D341Med (cell line): ENCODE measurements around the gene TH.
A peak's percentile ranks its signal among the peaks of the same experiment; 100 is the strongest.

Experiments
- DNase-seq: peaks from one replicate; pipeline ENCODE4 v3.0.0; 2012; ENCODE audit warnings: low spot score

TH gene

DNA sequence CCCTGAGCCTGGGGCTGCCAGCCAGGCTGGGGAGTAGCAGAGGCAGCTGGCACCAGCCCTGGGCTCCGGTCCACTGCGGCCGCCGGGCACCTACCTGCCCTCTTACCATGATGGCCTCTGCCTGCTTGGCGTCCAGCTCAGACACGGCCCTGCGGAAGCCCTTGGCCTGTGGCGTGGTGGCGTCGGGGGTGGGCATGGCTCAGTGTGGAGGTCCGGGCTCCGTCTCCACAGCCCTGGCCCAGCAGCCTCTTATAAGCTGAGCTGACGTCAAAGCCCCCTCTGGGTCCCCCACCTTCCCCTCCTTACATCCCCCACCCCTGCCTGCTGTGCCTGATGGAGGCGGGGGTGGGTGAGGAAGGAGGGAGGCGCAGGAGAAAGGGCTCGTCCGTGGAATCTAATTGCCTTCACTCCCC is at the start of gene TH:
TH (minus strand) TSS at position 225 of the 413 bp plus-strand sequence; CDS start at position 196, 29 bp downstream.
- DNase-seq: no peak

DNA sequence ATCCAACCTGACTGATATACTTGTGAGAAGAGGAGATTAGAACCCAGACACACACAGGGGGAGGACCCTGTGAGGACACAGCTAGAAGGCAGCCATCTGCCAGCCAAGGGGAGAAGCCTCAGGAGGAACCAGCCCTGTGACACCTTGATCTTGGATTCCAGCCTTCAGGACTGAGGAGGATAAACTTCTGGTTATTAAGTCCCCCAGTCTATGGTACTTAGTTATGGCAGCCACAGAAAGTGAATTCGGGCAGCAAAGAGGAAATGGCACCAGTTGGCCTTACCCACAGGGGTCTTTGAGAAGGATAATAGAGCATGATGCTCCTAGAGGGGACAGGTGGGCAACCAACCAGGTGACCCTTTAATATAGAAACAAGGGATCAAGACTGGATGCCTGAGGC is 49.4 kb upstream of the TH start:
- no peak for DNase-seq

DNA sequence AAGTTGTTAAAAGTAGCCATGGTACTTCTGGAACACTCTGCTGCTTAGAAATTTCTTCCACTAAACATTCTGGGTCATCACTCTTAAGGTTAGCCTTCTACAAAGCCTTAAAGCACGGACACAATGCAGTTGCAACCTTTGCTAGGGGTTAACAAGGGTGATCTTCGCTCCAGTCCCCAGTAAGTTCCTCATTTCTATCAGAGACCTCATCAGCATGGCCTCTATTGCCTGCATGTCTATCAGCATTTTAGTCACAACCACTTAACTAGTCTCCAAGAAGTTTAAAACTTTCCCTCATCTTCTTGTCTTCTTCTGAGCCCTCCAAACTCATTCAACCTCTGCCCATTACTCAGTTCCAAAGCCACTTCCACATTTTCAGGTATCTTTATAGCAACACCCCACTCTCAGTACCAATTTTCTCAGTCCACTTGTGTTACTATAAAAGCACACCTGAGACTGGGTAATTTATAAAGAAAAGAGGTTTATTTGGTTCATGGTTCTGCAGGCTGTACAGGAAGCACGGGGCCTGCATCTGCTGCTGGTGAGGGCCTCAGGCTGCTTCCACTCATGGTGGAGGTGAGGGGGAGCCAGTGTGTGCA is 48.7 kb upstream of the TH start:
- DNase-seq: no peak

DNA sequence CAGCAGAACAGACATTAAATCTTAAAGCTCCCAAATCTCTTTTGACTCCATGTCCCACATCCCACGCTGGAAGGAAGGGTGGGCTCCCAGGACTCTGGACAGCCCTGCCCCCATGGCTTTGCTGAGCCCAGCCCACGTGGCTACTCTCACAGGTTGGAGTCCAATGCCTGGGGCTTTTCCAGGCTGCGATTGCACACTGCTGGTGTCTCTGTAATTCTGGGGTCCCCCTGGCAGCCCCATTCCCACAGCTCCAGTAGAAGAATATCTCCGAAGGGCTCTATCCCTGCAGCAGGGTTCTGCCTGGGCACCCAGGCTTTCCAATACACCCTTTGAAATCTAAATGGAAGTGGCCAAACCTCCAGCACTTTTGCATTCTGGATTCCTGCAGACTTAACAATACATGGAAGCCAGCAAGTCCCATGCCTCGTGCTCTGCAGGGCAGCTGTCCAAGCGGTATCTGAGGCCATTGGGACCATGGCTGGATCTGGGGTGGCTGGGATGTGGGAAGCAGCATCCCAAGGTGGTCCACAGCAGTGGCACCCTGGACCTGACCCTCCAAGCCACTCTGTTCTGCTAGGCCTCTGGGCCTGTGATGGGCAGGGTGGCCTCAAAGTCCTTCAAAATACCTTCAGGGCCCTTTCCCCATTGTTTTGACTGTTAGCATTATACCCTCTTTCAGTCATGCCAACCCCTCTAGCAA is 47.9 kb upstream of the TH start:
- DNase-seq: no peak

DNA sequence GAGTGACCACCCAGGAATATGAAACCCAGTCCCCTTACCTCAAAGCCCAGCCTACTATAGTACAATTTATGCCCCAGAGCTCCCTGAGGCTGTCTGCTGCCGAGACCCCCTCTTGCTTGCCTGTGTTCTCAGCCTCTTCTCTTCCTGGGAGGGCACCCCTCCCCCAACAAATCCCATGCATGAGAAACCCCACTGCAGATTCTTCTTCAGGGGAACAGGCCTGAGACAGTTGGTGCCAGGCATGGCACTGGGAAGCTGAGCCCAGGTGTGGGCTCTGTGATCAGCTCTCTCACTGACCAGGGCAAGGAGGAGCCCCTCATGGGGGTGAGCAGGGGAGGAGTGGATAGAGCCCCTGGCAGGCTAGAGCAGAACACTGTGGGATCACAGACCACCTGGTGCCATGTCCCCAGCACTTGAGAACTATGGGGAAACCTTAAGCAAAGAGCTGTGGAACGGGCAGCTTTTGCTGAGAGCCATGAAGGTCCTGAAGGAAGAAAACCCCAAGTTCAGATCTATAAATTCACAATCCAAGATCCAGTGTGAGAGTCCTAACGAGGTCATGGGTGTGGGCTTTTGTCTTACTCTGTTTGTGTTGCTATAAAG is 46.5 kb upstream of the TH start:
- no peak for DNase-seq

DNA sequence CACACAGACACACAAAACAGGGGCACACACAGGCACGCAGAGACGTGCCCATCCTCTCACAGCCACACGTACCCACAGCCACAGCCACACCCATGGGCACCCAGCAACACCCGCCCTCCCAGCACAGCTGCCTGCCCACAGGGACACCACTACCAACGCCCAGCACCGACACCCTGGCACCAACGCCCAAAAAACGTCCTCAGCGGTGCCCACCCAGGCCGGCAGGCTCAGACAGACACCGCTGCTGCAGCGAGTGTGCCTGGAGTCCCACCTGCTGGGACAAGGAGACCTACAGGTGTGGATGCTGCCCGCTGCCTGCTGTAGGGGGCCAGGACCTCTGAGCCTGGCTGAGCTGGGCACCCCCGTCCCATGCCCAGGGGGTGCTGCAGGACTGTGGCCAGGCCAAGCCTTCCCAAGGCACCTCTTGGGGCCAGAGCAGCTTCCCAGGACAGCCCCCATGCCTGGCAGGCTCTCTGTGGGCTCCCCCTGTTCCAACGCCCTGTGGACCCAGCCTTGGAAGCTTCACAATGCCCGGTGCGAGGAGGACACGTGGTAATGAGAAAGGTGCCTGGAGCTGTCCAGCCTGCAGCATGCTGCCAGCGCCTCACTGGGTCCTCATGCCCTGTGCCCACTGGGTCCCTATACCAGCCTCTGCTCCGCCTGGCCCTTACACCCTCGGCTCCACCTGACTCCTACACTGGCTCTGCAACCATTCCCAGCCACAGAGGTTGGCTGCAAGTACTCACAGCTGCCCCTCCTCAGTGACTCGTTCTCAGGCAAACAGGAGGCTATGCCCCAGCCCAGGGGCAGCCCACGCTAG is 45.8 kb upstream of the TH start:
- DNase-seq: no peak

DNA sequence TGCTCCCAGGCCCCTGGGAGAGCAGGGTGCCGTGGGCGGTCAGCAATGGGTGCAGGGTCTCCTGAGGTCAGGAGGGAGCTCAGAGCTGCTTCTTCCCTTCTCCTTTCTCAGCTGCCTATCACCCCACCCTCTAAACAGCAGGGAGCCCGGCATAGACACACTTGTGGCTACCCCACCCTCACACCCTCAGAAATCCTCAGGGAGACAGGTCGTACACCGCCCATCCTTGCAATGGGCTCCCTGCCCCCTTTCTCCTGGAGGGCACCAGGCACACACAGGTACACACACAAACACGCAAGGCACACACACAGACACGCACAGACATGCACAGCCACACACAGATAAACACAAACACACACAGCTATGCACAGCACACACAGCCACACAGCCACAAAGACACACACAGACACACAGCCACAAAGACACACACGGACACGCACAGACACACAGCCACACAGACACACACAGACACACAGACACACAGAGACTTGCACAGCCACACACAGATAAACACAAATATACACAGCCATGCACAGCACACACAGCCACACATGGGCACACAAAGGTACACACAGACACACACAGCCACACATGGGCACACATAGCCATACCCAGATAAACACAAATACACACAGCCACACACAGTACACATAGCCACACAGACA is 44.9 kb upstream of the TH start:
- DNase-seq: no peak

DNA sequence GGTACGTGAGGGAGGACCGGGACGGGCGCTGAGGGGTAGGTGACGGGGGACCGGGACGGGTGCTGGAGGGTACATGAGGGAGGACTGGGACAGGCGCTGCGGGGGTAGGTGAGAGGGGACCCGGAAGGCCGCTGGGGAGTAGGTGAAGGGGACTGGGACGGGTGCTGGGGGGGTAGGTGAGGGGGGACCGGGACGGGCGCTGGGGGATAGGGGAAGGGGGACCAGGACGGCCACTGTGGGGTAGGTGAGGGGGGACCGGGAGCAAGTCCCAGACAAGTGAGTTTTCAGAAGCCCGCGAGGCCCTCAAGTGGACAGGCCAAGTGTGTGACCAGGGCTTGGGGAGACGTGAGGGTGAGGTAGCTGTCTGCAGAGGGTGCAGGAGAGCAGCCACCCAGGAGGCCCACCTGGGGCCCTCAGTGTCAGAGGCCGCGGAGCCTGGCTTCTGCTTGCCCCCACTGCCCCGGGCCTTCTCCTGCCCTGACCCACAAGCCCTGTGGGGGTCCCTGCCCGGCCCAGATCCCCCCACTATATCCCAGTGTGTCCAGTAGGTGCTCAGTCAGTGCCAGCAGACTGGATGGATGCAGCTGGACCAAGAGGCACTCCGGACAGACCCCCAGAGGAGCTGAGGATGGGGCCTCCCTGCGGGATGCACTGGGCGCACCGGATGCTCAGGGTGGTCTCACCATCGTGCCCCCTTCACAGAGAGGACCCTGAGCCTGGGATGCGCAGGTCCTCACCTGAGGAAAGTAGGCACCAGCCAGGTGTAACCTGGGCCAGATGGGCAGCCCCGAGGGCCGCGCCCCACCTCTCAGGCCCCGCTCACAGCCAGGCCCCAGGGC is 44.2 kb upstream of the TH start:
- DNase-seq: no peak

DNA sequence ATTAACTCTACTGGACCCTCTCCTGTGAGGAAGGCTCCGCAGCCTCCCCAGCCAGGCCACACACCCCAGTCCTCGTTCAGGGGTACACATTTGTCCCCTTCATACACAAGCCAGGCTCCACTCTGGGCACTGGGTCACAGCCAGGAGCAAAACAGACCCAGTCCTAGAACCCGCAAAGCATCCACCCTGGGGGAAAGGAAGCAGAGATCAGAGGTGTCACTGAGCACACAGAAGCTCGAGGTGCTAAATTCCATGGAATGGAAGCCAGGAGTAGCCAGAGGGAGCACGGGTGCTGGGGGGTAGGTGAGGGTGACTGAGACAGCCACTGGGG is 43.6 kb upstream of the TH start:
- DNase-seq: no peak

DNA sequence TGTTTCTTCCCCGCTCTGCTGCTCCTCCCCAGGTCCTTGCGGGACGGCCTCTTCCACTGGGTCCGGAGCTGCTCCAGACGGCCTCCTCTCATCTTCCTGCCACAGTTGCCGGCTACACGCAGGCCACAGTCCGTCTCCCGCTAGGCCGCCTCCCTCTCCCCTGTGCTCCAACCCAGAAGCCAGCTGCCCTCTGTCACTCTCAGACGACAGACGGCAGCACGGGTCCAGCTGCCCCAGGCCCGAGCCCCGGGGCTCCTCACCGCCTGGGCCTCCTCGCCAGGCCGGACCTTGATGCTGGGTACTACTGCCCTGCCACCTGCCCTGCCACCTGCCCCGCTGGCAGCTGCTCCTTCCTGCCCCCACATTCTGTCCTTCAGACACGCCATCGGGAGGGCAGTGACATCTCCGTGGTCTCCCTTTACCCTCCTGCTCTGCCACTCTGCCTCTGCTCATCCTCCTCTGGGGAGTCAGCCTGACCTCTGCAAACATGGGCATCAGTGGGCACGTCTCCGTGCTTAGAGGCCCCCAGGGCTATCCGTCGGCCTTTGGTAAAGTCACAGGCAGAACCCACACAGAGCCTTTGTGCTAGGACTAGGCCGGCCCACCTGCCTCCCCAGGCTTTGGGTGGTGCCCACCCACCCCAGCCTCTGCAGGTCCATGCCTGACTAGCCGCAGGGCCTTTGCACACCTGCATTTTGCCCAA is 43.1 kb upstream of the TH start:
- DNase-seq: peak; percentile 25

DNA sequence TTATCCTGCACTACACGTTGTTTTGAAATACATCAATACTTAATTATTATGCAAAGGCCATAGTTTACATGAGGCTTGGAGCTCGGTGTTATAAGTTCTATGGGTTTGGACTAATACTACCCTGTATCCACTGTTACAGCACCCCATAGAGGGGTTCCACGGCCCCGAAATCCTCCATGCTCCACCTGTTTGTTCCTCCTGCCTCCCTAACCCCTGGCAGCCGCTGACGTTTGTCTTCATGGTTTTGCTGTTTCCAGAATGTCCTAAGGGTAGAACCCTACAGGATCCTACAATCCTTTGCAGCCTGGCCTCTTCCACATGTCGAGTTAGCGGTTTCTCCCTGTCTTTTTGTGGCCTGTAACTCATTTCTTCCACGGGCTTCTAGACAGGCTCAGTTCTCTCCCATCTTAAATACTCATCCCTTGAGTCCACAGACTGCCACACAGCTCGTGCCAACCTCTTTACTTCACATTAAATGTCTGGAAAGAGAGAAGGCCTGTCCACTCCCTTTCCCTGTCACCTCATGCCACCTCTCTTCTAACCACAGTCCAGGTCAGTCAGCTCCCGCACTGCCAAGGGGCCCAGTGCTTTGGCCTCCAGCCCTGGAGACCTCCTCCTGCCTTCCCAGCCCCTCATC is 42.4 kb upstream of the TH start:
- DNase-seq: no peak

DNA sequence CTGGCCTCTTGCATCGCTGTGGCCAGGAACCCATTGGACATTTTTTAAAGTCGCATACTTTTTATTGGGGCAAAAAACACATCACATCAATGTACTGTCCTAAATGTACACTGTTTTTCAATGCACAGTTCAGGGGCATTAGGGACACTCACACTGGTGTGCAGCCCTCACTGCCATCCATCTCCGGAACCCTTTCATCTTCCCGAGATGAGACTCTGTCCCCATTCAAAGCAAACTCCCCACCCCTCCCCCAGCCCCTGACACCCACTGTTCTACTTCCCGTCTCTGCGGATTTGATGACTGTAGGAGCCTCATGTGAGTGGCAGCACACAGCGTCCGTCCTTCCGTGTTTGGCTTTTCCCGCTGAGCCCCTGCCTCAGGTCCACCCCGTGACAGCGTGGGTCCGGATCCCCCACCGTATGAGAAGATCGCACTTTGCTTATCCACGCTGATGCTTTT is 41.8 kb upstream of the TH start:
- DNase-seq: no peak

DNA sequence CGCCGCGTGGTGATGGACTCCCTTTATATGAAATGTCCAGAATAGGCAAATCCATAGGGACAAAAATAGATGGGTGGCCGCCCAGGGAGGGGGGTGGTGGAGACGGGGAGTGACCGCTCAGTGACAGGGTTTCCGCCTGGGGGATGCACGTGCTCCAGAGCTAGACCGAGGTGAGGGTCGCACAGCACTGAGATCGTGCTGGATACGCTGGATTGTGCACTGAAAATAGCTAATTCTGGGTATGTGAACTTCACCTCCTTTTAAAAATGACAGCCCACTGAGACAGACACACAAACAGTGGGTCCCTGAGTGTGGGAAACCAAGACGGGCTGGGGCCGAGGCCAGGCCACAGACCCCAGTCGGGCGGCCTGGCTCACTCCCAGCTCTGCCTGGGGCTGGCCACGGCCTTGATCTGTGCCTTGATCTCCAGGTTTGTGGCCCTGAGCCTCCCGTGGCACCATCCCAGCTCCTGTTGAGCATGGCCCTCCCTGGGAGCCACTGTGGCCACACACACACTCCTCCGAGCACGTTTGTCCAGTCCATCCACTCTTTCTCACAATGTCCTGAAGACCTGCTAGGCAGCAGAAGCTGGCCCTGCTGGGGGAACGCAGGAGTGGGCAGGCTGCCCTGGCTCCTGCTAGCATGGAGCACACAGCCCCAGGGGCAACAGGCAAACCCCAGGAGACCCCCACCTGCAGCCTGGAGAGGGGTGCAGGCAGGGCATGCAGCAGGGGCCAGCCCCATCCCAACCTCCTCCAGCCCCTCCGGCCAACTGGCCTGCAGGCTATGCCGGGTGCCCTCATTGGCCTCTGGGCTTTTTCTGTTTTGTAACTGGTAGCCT is 41.0 kb upstream of the TH start:
- DNase-seq: no peak

DNA sequence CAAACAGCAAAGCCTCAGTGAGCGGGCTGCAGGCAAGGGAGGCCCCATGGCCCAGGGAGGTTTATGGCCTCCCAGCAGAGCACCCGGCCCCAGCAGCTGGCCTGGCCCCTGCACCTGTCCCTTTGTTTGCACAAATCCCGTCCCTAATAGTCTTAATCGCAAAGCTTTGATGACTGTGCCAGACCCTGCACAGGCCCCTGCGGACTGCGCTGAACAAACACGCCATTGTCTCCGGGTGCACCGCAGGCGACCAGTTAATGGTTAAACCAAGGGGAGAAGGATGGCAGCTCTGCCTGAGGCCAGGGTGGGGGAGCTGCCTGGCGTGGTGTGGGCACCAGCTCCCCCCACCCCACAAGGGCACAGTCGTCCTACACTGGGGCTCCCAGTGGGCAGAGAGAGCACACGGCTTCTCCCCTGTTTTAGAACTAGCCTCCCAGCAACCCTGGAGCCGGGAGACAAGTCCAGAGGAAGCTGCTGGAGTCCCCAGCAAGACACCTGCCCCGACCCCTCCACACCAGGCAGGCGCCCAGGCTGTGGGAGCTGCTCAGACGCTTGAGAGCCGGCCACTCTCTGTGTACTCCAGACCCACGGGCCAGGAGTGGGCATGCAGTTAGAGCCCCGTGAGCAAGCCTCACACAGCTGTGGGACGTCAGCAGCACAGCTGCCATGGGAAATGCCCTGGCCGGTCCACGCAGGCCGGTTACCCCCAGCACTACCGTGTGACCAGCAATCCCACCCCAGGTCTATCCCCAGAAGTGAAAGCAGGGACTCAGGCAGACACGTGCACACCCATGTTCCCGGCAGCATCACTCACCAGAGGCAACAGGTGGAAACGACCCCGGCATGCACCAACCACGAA is 39.7 kb upstream of the TH start:
- peak; percentile 27 for DNase-seq

DNA sequence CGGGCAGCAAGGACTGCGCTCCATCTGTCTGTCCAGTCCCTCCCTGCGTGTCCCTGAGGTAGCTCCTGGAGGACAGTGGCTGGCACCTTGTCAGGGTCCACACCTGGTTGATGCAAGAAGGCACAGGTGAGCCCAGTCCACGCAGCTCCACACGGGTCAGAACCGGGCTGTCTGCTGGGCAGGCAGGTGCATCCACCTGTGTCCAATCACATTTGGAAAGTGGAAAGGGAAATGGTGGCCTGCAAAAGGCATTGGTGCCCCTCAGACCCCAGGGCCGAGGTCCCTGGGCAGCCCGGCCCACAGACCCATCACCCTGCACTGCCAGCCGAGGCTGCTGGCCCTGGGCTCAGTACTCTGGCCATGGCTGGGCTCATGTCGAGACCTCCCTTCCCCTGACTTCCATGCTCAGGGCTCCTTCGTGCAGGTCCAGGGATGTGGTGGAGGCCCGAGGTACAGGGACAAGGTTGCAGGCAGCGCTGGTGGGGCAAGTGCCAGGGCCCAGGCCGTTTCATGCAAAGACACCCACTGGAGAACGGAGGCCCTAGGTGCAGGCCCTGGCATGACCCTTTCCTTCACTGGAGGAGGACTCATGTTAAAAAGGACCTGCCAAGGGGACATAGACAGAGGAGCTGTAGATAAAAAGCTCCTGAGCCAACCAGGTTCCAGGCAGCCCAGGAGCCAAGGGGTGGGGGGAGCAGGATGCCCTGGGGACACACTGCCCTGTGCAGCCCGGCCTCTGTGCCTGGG is 38.9 kb upstream of the TH start:
- no peak for DNase-seq

DNA sequence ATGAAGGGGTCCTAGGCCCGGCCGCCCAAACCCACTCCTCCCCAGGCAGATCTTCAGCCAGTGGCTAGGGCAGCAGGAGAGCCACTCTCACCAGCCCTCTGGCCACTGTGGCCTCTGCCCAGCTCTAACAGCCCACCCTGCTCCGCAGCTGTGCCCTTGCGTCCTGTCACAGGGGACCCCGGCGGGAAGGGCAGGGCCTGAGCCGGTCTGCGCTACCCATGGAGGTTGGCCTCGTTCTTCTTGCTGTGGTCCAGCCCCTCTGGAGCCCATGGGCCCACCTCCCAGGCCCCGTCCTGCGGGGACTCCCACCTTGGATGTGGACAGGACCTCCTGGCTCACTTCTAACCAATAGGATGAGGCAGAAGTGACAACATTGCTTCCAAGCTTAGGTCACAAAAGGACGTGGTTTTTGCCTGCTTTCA is 38.3 kb upstream of the TH start:
- no peak for DNase-seq

DNA sequence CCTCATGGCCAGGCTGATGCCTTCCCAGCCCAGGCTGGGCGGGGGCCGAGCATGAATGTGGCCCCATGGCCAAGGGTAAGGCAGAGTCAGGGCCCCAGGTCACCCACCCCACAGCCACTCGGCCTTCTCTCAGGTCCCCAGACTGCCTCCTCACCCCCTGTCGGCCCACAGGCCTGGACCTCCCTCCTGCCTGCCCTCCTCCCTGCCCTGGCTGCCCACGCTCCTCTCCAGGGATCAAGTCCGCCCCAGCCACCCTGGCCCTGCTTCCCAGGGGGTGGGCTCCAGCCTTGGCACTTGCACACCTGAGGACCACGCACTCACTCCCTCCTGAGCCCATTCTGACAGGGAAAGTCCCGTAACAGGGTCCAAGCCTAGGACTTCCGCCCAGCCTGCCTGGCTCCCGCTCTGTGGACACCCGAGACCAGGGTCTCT is 37.8 kb upstream of the TH start:
- DNase-seq: no peak
